ENCODE results near the gene CYB5B.
A peak's percentile ranks its signal among the peaks of the same experiment; 100 is the strongest.

Gene CYB5B

GRCh38 chr16:69448470-69449193 lies 24.2 kb downstream of the CYB5B start:
- peak; percentile 9 for DNase-seq

GRCh38 chr16:69451166-69451565 lies 26.7 kb downstream of the CYB5B start:
- no peak for DNase-seq

GRCh38 chr16:69453936-69454335 lies 29.5 kb downstream of the CYB5B start:
- no peak for DNase-seq

- no peak for DNase-seq
These were observed 39.5 kb downstream of the CYB5B start for GRCh38 chr16:69463876-69464275.

DNA sequence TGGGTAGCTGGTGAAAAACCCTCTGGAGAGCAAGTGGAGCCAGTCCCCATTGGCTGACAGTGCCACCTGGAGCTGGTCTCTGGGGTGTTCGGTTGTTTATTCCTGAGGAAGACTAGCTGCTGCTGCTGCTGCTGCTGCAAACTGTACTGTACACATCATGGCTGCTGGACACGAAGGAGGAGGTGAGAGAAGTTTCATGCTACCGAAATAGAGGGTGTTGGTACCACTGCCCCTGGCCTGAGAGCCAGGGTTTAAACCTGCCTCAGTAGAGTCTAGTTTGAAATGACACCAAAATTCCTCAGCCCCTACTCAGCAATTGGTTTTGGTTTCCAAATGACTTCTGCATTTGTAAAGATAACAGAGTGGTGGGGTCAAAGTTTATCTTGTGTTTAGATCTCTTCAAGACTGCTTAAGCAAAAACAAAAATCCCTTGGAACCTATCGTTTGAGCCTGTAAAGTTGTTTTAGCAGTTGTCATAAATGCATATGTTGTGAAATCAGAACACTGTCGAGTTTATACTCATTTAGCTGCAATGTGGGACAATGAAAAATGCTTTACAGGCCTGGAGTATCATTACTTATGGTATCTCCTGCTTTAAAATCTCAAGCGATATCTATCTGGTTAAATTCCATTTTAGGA lies 40.8 kb downstream of the CYB5B start:
- DNase-seq, result no peak

DNA sequence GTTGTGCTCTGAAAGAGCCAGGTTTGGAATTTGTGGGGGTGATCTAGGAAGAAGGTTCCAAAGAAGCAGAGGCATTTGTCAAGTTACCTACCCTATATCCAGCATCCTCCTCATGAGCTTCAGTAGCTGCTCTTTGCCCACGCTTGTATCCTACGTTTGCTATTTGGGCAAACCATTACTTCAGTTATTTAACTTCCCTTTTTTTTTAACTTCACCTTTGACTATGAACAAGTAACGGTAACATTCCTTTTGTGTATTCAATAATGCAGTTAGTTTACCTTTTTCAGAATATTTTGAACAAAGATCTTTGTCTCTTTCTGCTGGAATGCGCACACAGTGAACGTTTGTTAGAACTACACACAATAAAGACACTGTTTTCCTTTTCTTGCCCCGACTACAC lies 41.5 kb downstream of the CYB5B start:
- no peak for DNase-seq

GRCh38 chr16:69466547-69466946 lies 42.1 kb downstream of the CYB5B start:
- no peak for DNase-seq

DNA sequence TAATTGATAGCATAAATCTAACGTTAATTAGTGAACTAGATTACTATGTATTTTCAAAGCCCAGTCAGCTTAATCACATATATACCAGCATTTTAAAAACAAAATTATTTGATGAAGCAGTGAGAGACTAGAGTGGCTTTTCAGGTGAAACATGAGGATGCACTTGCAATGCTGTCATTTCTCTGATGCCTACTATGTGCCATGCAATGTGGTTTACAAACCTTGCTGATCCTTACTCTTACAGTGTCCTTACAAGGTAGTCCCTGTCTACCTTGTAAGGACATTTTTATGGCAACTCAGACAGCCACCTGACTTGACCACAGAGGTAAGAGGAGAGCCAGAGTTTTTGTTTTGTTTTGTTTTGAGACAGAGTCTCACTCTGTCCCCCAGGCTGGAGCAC lies 42.7 kb downstream of the CYB5B start:
- no peak for DNase-seq

GRCh38 chr16:69467531-69468204 lies 43.2 kb downstream of the CYB5B start:
- no peak for DNase-seq

GRCh38 chr16:69469807-69470561 lies 45.6 kb downstream of the CYB5B start:
- DNase-seq, result no peak

GRCh38 chr16:69471121-69471520 lies 46.7 kb downstream of the CYB5B start:
- peak; percentile 6 for DNase-seq

- no peak for DNase-seq
These were observed 50.0 kb downstream of the CYB5B start for GRCh38 chr16:69474408-69474807.

GRCh38 chr16:69476920-69477443 lies 52.6 kb downstream of the CYB5B start:
- peak; percentile 48 for DNase-seq

GRCh38 chr16:69477546-69477945 lies 53.1 kb downstream of the CYB5B start:
- DNase-seq, result no peak

DNA sequence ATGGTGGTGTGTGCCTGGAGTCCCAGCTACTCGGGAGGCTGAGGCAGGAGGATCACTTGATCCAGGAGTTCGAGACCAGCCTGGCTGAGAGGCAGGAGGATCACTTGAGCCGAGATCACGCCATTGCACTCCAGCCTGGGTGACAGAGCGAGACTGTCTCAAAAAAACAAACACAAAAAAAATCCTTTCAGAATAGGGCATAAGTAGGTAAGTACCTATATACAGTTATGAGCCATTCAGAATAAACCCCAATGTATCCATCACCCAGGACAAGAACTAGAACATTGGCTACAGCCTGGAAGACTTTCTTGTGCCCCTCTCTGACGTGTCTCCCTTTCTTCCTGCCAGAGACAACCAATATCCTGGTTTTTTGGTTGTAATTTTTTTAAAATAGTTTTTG lies 54.3 kb downstream of the CYB5B start:
- no peak for DNase-seq

GRCh38 chr16:69479775-69480174 lies 55.4 kb downstream of the CYB5B start:
- no peak for DNase-seq

- no peak for DNase-seq
These were observed 57.5 kb downstream of the CYB5B start for GRCh38 chr16:69481901-69482341.

- no peak for DNase-seq
These were observed 58.1 kb downstream of the CYB5B start for GRCh38 chr16:69482410-69482991.

DNA sequence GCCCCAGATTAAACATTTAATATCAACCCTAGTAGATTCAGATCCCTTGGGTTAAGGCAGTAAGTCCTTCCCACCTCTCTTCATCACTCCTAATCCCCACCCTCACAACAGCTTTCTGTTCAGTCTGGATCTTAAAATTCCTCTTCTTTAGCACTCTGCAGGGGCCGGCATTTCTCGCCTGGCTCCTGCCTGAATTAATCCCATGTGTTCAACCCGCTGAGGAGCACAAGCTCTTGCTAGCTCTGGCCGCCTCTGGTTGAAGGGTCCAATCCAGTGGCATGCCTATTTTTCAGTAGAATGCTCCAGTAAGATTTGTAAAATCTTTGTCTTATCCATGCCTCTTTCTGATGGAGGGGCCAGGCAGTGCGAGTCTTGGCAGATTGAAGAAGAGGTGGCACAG lies 59.2 kb downstream of the CYB5B start:
- no peak for DNase-seq

DNA sequence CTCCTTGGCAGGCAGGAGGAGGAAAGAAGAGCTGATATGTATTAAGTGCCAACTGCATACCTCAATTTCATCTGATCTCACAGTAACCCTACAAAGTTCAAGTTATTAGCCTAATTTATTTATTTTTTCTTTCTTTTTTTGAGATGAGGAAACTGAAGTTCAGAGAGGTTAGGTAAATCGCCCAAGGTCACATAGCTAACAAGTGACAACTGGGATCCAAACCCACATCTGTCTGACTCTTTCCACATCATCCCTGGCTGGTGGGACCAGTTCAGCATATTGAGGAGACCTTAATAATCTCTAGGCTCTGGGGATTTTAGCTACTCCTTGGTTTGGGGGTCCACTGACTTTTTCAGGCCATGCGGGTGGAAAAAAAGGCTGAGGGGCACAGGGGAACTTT lies 60.9 kb downstream of the CYB5B start:
- DNase-seq, result no peak

DNA sequence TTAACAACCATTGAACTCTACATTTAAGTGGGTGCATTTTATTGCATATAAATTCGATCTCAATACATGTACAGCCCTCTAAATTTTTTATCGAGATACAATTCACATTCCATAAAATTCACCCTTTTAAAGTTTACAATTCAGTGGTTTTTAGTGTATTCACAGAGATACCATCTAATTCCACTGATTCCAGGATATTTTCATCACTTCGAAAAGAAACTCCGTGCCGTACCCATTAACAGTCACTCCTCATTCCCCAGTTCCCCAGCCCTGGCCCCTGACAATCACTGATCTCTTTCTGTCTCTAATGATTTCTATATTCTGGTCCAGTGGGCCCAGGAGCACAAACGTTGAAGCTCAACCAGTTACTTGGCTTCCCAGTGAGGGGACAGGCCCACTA lies 61.4 kb downstream of the CYB5B start:
- DNase-seq, result no peak

DNA sequence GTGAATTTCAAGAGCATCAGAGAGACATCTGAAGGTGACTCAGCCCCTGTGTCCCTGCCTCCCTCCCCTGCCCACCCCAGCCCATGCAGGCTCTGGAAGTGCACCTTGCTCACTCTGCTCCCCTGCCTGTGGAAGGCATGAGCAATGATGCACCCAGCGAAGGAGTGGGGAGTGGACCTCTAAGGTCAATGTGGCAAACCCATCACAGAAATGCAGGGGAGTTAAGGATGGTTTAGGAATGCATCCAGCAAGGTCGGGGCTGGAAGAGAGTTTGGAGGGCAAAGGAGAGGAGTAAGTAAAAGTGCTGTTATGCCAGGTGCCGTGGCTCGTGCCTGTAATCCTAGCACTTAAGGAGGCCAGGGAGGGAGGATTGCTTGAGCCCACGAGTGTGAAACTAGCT lies 61.9 kb downstream of the CYB5B start:
- DNase-seq, result no peak

DNA sequence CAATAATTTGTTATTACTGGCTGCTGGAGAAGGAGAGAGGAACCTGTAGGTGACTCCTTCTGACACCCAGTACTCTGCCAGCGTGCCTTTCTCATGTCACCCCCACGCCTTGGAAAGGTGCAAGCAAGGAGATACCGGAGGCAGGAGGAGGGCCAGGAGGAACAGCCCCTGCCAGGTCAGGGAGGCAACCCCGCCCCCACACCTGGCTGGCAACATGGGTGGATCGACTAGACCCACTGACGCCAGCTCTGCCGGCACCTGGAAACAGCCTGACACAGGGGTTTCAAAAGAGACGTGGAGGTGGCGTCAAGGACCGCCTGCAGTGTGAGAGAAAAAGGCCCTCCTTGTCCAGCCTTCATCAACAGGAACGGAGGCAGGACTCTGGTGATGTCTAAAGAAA lies 62.3 kb downstream of the CYB5B start:
- no peak for DNase-seq

Data from DMS53 (cell line).